H1 (cell line): ENCODE data around the gene BTBD16. TPM values are rescaled to one million over a fixed set of nuclear protein-coding genes. Genes with fewer than 3 reads are reported as not detected.

Experiments
- CTCF ChIA-PET: fragments of 300-600 bp; sonication (Branson Sonifier 250); formaldehyde crosslinking; loops from one replicate; lab custom pipeline; 2021; ENCODE audit not compliant: partially characterized antibody; lab: Charles Lee
- POLR2A ChIA-PET: fragments of 300-600 bp; sonication (Branson Sonifier 250); formaldehyde crosslinking; loops from one replicate; lab custom pipeline; 2021; ENCODE audit warnings: inconsistent platforms; ENCODE audit not compliant: partially characterized antibody; lab: Charles Lee
- DNase-seq, 2 experiments: peaks; one replicate each; pipeline versions ENCODE4 v3.0.0 to v3.0.0-alpha.2; 2010 to 2022; ENCODE audit warnings: low spot score in 2 of 2, low read depth in 1 of 2, mixed read lengths in 1 of 2
- FAIRE-seq: peaks from 2 replicates; lab custom pipeline; 2011; peaks lifted over from hg19 to GRCh38; lab: Jason Lieb, UNC
- H2AFZ ChIP-seq: 2 replicates; pipeline ENCODE4 v1.8.1; 2012; ENCODE audit warnings: low read length, inconsistent platforms
- H2AK5ac ChIP-seq: 2 replicates; pipeline ENCODE4 v1.6.1; 2013; ENCODE audit warnings: low read depth, low read length
- H2BK120ac ChIP-seq: replicated peaks from 2 replicates; pipeline ENCODE3; 2013; ENCODE audit warnings: low read depth, low read length, inconsistent platforms
- H2BK12ac ChIP-seq: 2 replicates; pipeline ENCODE4 v1.6.1; 2013; ENCODE audit warnings: low read depth, low read length
- H2BK15ac ChIP-seq: 2 replicates; pipeline ENCODE4 v1.6.1; 2013; ENCODE audit warnings: low read length
- H2BK20ac ChIP-seq: 2 replicates; pipeline ENCODE4 v1.6.1; 2013; ENCODE audit warnings: low read length
- H2BK5ac ChIP-seq: 2 replicates; pipeline ENCODE4 v1.6.1; 2013; ENCODE audit warnings: low read depth, low read length
- H3K14ac ChIP-seq: 2 replicates; pipeline ENCODE4 v1.6.1; 2013; ENCODE audit warnings: inconsistent platforms; ENCODE audit not compliant: insufficient read length
- H3K18ac ChIP-seq: 2 replicates; pipeline ENCODE4 v1.6.1; 2013; ENCODE audit warnings: low read length; ENCODE audit errors: extremely low read depth
- H3K23ac ChIP-seq: 2 replicates; pipeline ENCODE4 v1.6.1; 2013; ENCODE audit warnings: inconsistent platforms; ENCODE audit not compliant: insufficient read length
- H3K23me2 ChIP-seq: 2 replicates; pipeline ENCODE4 v1.6.1; 2013; ENCODE audit warnings: low read depth, low read length
- H3K27ac ChIP-seq: 2 replicates; pipeline ENCODE4 v1.6.1; 2011; ENCODE audit warnings: low read depth, low read length, inconsistent platforms
- H3K27me3 ChIP-seq, 4 experiments: replicated peaks in 1 of 4; 1 replicate in 1 of 4; 2 replicates in 3 of 4; pipeline versions ENCODE4 v1.6.1 to v1.8.1; 2011 to 2013; ENCODE audit warnings: low read length in 3 of 4, mild to moderate bottlenecking in 3 of 4, inconsistent platforms in 2 of 4, mixed read lengths in 2 of 4, moderate library complexity in 1 of 4; ENCODE audit not compliant: control insufficient read depth in 3 of 4, insufficient read depth in 3 of 4; ENCODE audit errors: extremely low read depth in 1 of 4
- H3K36me3 ChIP-seq, 4 experiments: 2 replicates each; pipeline versions ENCODE4 v1.6.1 to v1.8.1; 2011 to 2013; ENCODE audit warnings: mild to moderate bottlenecking in 4 of 4, low read length in 3 of 4, moderate library complexity in 2 of 4, control low read depth in 1 of 4, inconsistent platforms in 1 of 4; ENCODE audit not compliant: insufficient read depth in 4 of 4, control insufficient read depth in 2 of 4
- H3K4ac ChIP-seq: replicated peaks from 2 replicates; pipeline ENCODE3; 2013; ENCODE audit warnings: low read length, low read depth, mixed read lengths, inconsistent platforms; ENCODE audit not compliant: insufficient read length
- H3K4me1 ChIP-seq, 4 experiments: replicated peaks in 1 of 4; 1 replicate in 1 of 4; 2 replicates in 3 of 4; pipeline versions ENCODE4 v1.6.1 to v1.8.1; 2011 to 2013; ENCODE audit warnings: low read length in 3 of 4, inconsistent platforms in 2 of 4, mixed read lengths in 1 of 4; ENCODE audit not compliant: insufficient read depth in 4 of 4, control insufficient read depth in 3 of 4
- H3K4me2 ChIP-seq, 2 experiments: 2 replicates each; pipeline versions ENCODE4 v1.6.1 to v1.8.1; 2011 to 2013; ENCODE audit warnings: low read depth in 2 of 2, low read length in 2 of 2, control low read depth in 1 of 2, inconsistent platforms in 1 of 2, mild to moderate bottlenecking in 1 of 2; ENCODE audit not compliant: insufficient read depth in 1 of 2
- H3K4me3 ChIP-seq, 4 experiments: fragments of 200-600, 300-600 bp in 1 of 4; sonication (generic), shearing (Covaris generic), sonication (Bioruptor Twin) in 1 of 4; 2 replicates each; pipeline versions ENCODE4 v1.5.1 to v1.8.1; 2011 to 2016; ENCODE audit warnings: low read length in 4 of 4, low read depth in 3 of 4, control low read depth in 2 of 4, inconsistent platforms in 2 of 4, mild to moderate bottlenecking in 2 of 4, mixed read lengths in 1 of 4, moderate library complexity in 1 of 4; ENCODE audit not compliant: insufficient read depth in 2 of 4; ENCODE audit errors: extremely low read depth in 1 of 4
- H3K56ac ChIP-seq: replicated peaks from 2 replicates; pipeline ENCODE3; 2013; ENCODE audit warnings: low read depth, mild to moderate bottlenecking, mixed read lengths, low read length, inconsistent platforms; ENCODE audit not compliant: insufficient read length
- H3K79me1 ChIP-seq: 2 replicates; pipeline ENCODE4 v1.6.1; 2013; ENCODE audit warnings: low read depth, low read length, control low read depth
- H3K79me2 ChIP-seq, 2 experiments: 2 replicates each; pipeline versions ENCODE4 v1.6.1 to v1.8.1; 2012 to 2013; ENCODE audit warnings: low read length in 2 of 2, mild to moderate bottlenecking in 2 of 2, inconsistent platforms in 1 of 2; ENCODE audit not compliant: insufficient read depth in 2 of 2, control insufficient read depth in 1 of 2
- H3K9ac ChIP-seq, 4 experiments: replicated peaks in 1 of 4; 1 replicate in 1 of 4; 2 replicates in 3 of 4; pipeline versions ENCODE4 v1.6.1 to v1.8.1; 2011 to 2013; ENCODE audit warnings: low read depth in 3 of 4, low read length in 3 of 4, control low read depth in 2 of 4, mild to moderate bottlenecking in 2 of 4, moderate library complexity in 2 of 4, inconsistent platforms in 1 of 4; ENCODE audit errors: extremely low read depth in 1 of 4
- H3K9me3 ChIP-seq, 2 experiments: 2 replicates each; pipeline versions ENCODE4 v1.6.1 to v1.8.1; 2012 to 2013; ENCODE audit warnings: mild to moderate bottlenecking in 2 of 2, moderate library complexity in 2 of 2, control low read depth in 1 of 2, inconsistent platforms in 1 of 2, low read depth in 1 of 2, low read length in 1 of 2, mixed read lengths in 1 of 2; ENCODE audit not compliant: insufficient read depth in 2 of 2
- H4K20me1 ChIP-seq, 2 experiments: replicated peaks in 1 of 2; 2 replicates each; pipeline versions ENCODE3 to v1.8.1; 2011 to 2013; ENCODE audit warnings: inconsistent platforms in 2 of 2, low read length in 2 of 2, mild to moderate bottlenecking in 1 of 2; ENCODE audit not compliant: insufficient read depth in 2 of 2, control insufficient read depth in 1 of 2
- H4K5ac ChIP-seq: 2 replicates; pipeline ENCODE4 v1.6.1; 2013; ENCODE audit warnings: low read length, low read depth, mixed read lengths, inconsistent platforms; ENCODE audit not compliant: insufficient read length
- H4K8ac ChIP-seq: 2 replicates; pipeline ENCODE4 v1.8.0; 2013; ENCODE audit warnings: mild to moderate bottlenecking, moderate library complexity, low read length, inconsistent platforms; ENCODE audit not compliant: insufficient read depth; ENCODE audit errors: extremely low read depth
- H4K91ac ChIP-seq: replicated peaks from 2 replicates; pipeline ENCODE3; 2013; ENCODE audit warnings: low read length, mixed read lengths, inconsistent platforms; ENCODE audit not compliant: insufficient read length
- CHD2 ChIP-seq: IDR thresholded peaks from 2 replicates; pipeline ENCODE4 v1.6.1; 2012; ENCODE audit warnings: low read length, improper control_type of control experiment
- JUN ChIP-seq: IDR thresholded peaks from 2 replicates; pipeline ENCODE4 v1.6.1; 2011; ENCODE audit warnings: low read depth, mild to moderate bottlenecking, improper control_type of control experiment, low read length
- RFX5 ChIP-seq: IDR thresholded peaks from 2 replicates; pipeline ENCODE4 v1.6.1; 2011; ENCODE audit warnings: low read depth, low read length, improper control_type of control experiment, borderline replicate concordance
- SAP30 ChIP-seq: fragments of 300-600 bp; sonication (generic); IDR thresholded peaks from 2 replicates; pipeline ENCODE4 v1.7.1; 2012; ENCODE audit warnings: low read length, moderate library complexity, mild to moderate bottlenecking, inconsistent platforms; ENCODE audit not compliant: insufficient read depth, insufficient replicate concordance
- SUZ12 ChIP-seq: fragments of 200-600 bp; sonication (generic); IDR thresholded peaks from 2 replicates; pipeline ENCODE4 v1.6.1; 2012; ENCODE audit warnings: mild to moderate bottlenecking, inconsistent platforms, low read length, moderate library complexity, mixed read lengths
- TCF12 ChIP-seq: IDR thresholded peaks from 2 replicates; pipeline ENCODE4 v1.6.1; 2011; ENCODE audit warnings: low read depth, mild to moderate bottlenecking, low read length
- WGBS, 2 experiments: shearing (Covaris generic) in 1 of 2; methylation state at CpG; one replicate each; pipeline versions ENCODE4 v1.1.6 to v1.1.7; 2013 to 2015; ENCODE audit warnings: low lambda C conversion rate in 2 of 2, mixed read lengths in 2 of 2, inconsistent platforms in 1 of 2, low coverage in 1 of 2, missing lambda C conversion rate in 1 of 2; ENCODE audit not compliant: insufficient replicate concordance in 2 of 2, insufficient coverage in 1 of 2, insufficient read length in 1 of 2; ENCODE audit errors: extremely low coverage in 1 of 2, missing lambda C conversion rate in 1 of 2; 5-methylcytosine and 5-hydroxymethylcytosine counted together
- polyA plus RNA-seq, 7 experiments: library from polyadenylated mRNA; depleted of rRNA in 3 of 7; stranded (reverse) in 5 of 7; unstranded in 2 of 7; fragments of >200 nt in 5 of 7; fragments of 200-250 nt in 2 of 7; gene quantifications; 1 replicate in 5 of 7; 2 replicates in 1 of 7; 4 replicates in 1 of 7; pipeline versions ENCODE4 v1.2.1 to v1.2.3, GENCODE V29; 2011 to 2013; ENCODE audit warnings: missing spikeins in 2 of 7, mixed read lengths in 2 of 7
- total RNA-seq: library from RNA; stranded (reverse); fragmentation: NEBNext Ultra II Directional; extraction: Animal tissue kit (Norgen Biotek cat#: 25700); gene quantifications from 2 replicates; pipeline ENCODE4 v1.2.1, GENCODE V29; 2021
- TF ChIP-seq, protein P1 (sequence below): IDR thresholded peaks from 2 replicates; pipeline ENCODE4 v1.6.1; 2011; ENCODE audit warnings: low read length, improper control_type of control experiment

BTBD16 gene
- total and polyA plus RNA-seq, 2 of the 8 experiments (the other 6 are each of a cell fraction or from before 2014, with no cell fraction given), result 0.05 TPM; not detected in 1

GRCh38 chr10:122282909-122283308 lies 11.8 kb downstream of the BTBD16 start:
- ChIA-PET POLR2A (interaction anchor here (1.4 kb wide), 1 partner anchor 11 kb away, joined by 3 read pairs; no protein-coding TSS in a partner anchor), CTCF (interaction anchor here (0.6 to 10.8 kb wide), 7 partner anchors 13 to 152 kb away, joined by 3 to 74 read pairs (median 3); partner anchors contain the start of gene BTBD16)
- no peak overlapping the region for H2BK12ac ChIP-seq
- H4K91ac ChIP-seq, result no peak overlapping the region
- no peak overlapping the region for H3K18ac ChIP-seq
- no peak overlapping the region for H3K14ac ChIP-seq
- no peak overlapping the region for H2BK15ac ChIP-seq
- peaks cover 1 to 6% (median 4%) of the 10 kb centered on the region in 4 experiments; a peak in 4 of 7 replicates for H3K4me1 ChIP-seq
- H3K79me1 ChIP-seq, result no peaks in the 10 kb centered on the region
- H3K9me3 ChIP-seq, result no peaks in the 10 kb centered on the region
- no peaks in the 10 kb centered on the region for H3K36me3 ChIP-seq
- H2BK5ac ChIP-seq, result no peak overlapping the region
- no peak overlapping the region for H2BK20ac ChIP-seq
- no peak for FAIRE-seq
- no peak overlapping the region for H3K27ac ChIP-seq
- no peak overlapping the region for H3K4ac ChIP-seq
- H4K5ac ChIP-seq, result no peak overlapping the region
- no peak overlapping the region for H3K4me2 ChIP-seq
- no peak overlapping the region for H3K56ac ChIP-seq
- H4K8ac ChIP-seq, result no peak overlapping the region
- H2AFZ ChIP-seq, result no peak overlapping the region
- no peak overlapping the region for H2BK120ac ChIP-seq
- H3K23ac ChIP-seq, result no peak overlapping the region
- 72% methylated on average over 7 of the region's 7 CpGs; no CpG with 5 or more reads in 1 of the 2 experiments for WGBS, 2 experiments
- TF ChIP-seq JUN (no peak), RFX5 (no peak), SAP30 (no peak), CHD2 (no peak), TCF12 (no peak), SUZ12 (no peak)
- TF ChIP-seq, protein P1, sequence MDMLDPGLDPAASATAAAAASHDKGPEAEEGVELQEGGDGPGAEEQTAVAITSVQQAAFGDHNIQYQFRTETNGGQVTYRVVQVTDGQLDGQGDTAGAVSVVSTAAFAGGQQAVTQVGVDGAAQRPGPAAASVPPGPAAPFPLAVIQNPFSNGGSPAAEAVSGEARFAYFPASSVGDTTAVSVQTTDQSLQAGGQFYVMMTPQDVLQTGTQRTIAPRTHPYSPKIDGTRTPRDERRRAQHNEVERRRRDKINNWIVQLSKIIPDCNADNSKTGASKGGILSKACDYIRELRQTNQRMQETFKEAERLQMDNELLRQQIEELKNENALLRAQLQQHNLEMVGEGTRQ, result no peak
- DNase-seq, result no peak
- no peak overlapping the region for H3K4me3 ChIP-seq
- no peaks in the 10 kb centered on the region for H4K20me1 ChIP-seq
- H3K79me2 ChIP-seq, result no peaks in the 10 kb centered on the region
- no peak overlapping the region for H2AK5ac ChIP-seq
- no peak overlapping the region for H3K9ac ChIP-seq
- H3K23me2 ChIP-seq, result no peaks in the 10 kb centered on the region
- peaks cover 0 to 4% (median 0%) of the 10 kb centered on the region in 4 experiments; a peak in 2 of 7 replicates for H3K27me3 ChIP-seq
